IMR-90 (cell line): ENCODE data around the gene DCDC1. TPM values are rescaled to one million over a fixed set of nuclear protein-coding genes. Genes with fewer than 3 reads are reported as not detected.

Experiments used
- ATAC-seq: fragments of 200-7000 bp; cut with Tn5 transposase; 2 replicates; pipeline ENCODE4 v1.9.1; 2020; ENCODE audit warnings: low read depth, mild to moderate bottlenecking, moderate library complexity
- BruUV-seq: library from RNA; stranded (reverse); fragments of 400-500 nt; replicated peaks from 2 replicates; lab custom pipeline; 2021; lab: Mats Ljungman, UMichigan
- CTCF ChIA-PET: fragments of 300-600 bp; formaldehyde crosslinking; extraction: SDS; loops from one replicate; lab custom pipeline; 2021; ENCODE audit warnings: antibody characterized with exemption; lab: Yijun Ruan, JAX
- POLR2A ChIA-PET: fragments of 300-600 bp; sonication (Branson Sonifier 250); formaldehyde crosslinking; loops from one replicate; lab custom pipeline; 2022; ENCODE audit warnings: antibody characterized with exemption; ENCODE audit not compliant: unreplicated experiment; lab: Charles Lee
- DNase-seq: peaks from one replicate; pipeline ENCODE4 v3.0.0; 2013
- H2AFZ ChIP-seq: replicated peaks from 2 replicates; pipeline ENCODE3; 2013; ENCODE audit warnings: low read length, mild to moderate bottlenecking; ENCODE audit not compliant: poor library complexity
- H2AK5ac ChIP-seq: 2 replicates; pipeline ENCODE4 v1.6.1; 2013; ENCODE audit warnings: low read depth, low read length, inconsistent platforms
- H2AK9ac ChIP-seq: replicated peaks from 2 replicates; pipeline ENCODE3; 2013; ENCODE audit warnings: mild to moderate bottlenecking, low read depth, low read length, moderate library complexity; ENCODE audit not compliant: poor library complexity
- H2BK120ac ChIP-seq: 2 replicates; pipeline ENCODE4 v1.6.1; 2013; ENCODE audit warnings: low read depth, low read length, inconsistent platforms
- H2BK15ac ChIP-seq: 3 replicates; pipeline ENCODE4 v1.6.1; 2013; ENCODE audit warnings: low read depth, low read length, inconsistent platforms
- H2BK20ac ChIP-seq: 2 replicates; pipeline ENCODE4 v1.6.1; 2013; ENCODE audit warnings: low read depth, mild to moderate bottlenecking, inconsistent platforms, low read length, moderate library complexity
- H2BK5ac ChIP-seq: 2 replicates; pipeline ENCODE4 v1.6.1; 2013; ENCODE audit warnings: mild to moderate bottlenecking, low read depth, low read length, inconsistent platforms; ENCODE audit not compliant: poor library complexity, severe bottlenecking
- H3K14ac ChIP-seq: replicated peaks from 2 replicates; pipeline ENCODE4 v1.6.1; 2013; ENCODE audit warnings: low read depth, low read length, inconsistent platforms
- H3K18ac ChIP-seq: 2 replicates; pipeline ENCODE4 v1.6.1; 2013; ENCODE audit warnings: low read depth, low read length, control low read depth
- H3K23ac ChIP-seq: 2 replicates; pipeline ENCODE4 v1.6.1; 2013; ENCODE audit warnings: low read depth, low read length, inconsistent platforms
- H3K27ac ChIP-seq: 2 replicates; pipeline ENCODE4 v1.5.1; 2013; ENCODE audit warnings: mild to moderate bottlenecking, control low read depth, low read length; ENCODE audit not compliant: insufficient read depth
- H3K27me3 ChIP-seq: 2 replicates; pipeline ENCODE4 v1.6.1; 2013; ENCODE audit warnings: low read length; ENCODE audit not compliant: control insufficient read depth, insufficient read depth
- H3K36me3 ChIP-seq: 2 replicates; pipeline ENCODE4 v1.6.1; 2013; ENCODE audit warnings: low read length, mixed read lengths; ENCODE audit not compliant: control insufficient read depth, insufficient read depth
- H3K4ac ChIP-seq: 2 replicates; pipeline ENCODE4 v1.6.1; 2013; ENCODE audit warnings: low read depth, low read length, inconsistent platforms
- H3K4me1 ChIP-seq: 2 replicates; pipeline ENCODE4 v1.6.1; 2013; ENCODE audit warnings: low read length, mixed read lengths; ENCODE audit not compliant: control insufficient read depth, insufficient read depth
- H3K4me2 ChIP-seq: 2 replicates; pipeline ENCODE4 v1.6.1; 2013; ENCODE audit warnings: low read depth, mild to moderate bottlenecking, control low read depth, low read length, moderate library complexity
- H3K4me3 ChIP-seq: 2 replicates; pipeline ENCODE4 v1.5.1; 2013; ENCODE audit warnings: low read depth, mild to moderate bottlenecking, control low read depth, low read length, moderate library complexity; ENCODE audit not compliant: insufficient read depth
- H3K56ac ChIP-seq: 2 replicates; pipeline ENCODE4 v1.6.1; 2013; ENCODE audit warnings: low read length, inconsistent platforms; ENCODE audit not compliant: insufficient read depth; ENCODE audit errors: extremely low read depth
- H3K79me1 ChIP-seq, 2 experiments: 2 replicates each; pipeline ENCODE4 v1.6.1; 2013; ENCODE audit warnings: low read length in 2 of 2, inconsistent platforms in 1 of 2, low read depth in 1 of 2
- H3K9ac ChIP-seq: 2 replicates; pipeline ENCODE4 v1.6.1; 2013; ENCODE audit warnings: low read depth, low read length, control low read depth
- H3K9me1 ChIP-seq: 2 replicates; pipeline ENCODE4 v1.6.1; 2013; ENCODE audit warnings: low read length, inconsistent platforms; ENCODE audit not compliant: insufficient read depth
- H3K9me3 ChIP-seq: 2 replicates; pipeline ENCODE4 v1.6.1; 2013; ENCODE audit warnings: low read length; ENCODE audit not compliant: control insufficient read depth, insufficient read depth
- H4K20me1 ChIP-seq: 2 replicates; pipeline ENCODE4 v1.6.1; 2013; ENCODE audit warnings: low read length, inconsistent platforms; ENCODE audit not compliant: insufficient read depth
- H4K5ac ChIP-seq: 2 replicates; pipeline ENCODE4 v1.6.1; 2013; ENCODE audit warnings: mild to moderate bottlenecking, low read depth, low read length, control low read depth
- H4K8ac ChIP-seq, 2 experiments: 2 replicates each; pipeline ENCODE4 v1.6.1; 2013; ENCODE audit warnings: low read depth in 2 of 2, low read length in 2 of 2, control low read depth in 1 of 2, inconsistent platforms in 1 of 2
- H4K91ac ChIP-seq: 2 replicates; pipeline ENCODE4 v1.6.1; 2013; ENCODE audit warnings: low read depth, low read length, inconsistent platforms; ENCODE audit not compliant: insufficient read depth
- CEBPB ChIP-seq: IDR thresholded peaks from 2 replicates; pipeline ENCODE4 v1.6.1; 2012; ENCODE audit warnings: low read depth, low read length, improper control_type of control experiment
- CHD1 ChIP-seq: IDR thresholded peaks from 2 replicates; pipeline ENCODE4 v1.6.1; 2012; ENCODE audit warnings: low read depth, low read length, improper control_type of control experiment
- CTCF ChIP-seq: conservative IDR thresholded peaks from 2 replicates; pipeline ENCODE4 v1.5.1; 2012; ENCODE audit warnings: mild to moderate bottlenecking, low read depth, low read length, improper control_type of control experiment
- ELK1 ChIP-seq: fragments of 150-350 bp; IDR thresholded peaks from 2 replicates; pipeline ENCODE4 v1.6.1; 2016; ENCODE audit warnings: low read depth, mild to moderate bottlenecking, low read length, moderate library complexity, borderline replicate concordance
- MAFK ChIP-seq: IDR thresholded peaks from 2 replicates; pipeline ENCODE4 v1.6.1; 2012; ENCODE audit warnings: low read depth, low read length, improper control_type of control experiment
- RFX5 ChIP-seq: IDR thresholded peaks from 2 replicates; pipeline ENCODE4 v1.8.0; 2012; ENCODE audit warnings: low read depth, mild to moderate bottlenecking, low read length, moderate library complexity
- WGBS, 2 experiments: methylation state at CpG; one replicate each; pipeline versions ENCODE4 v1.1.5 to v1.1.7; 2013; ENCODE audit warnings: missing lambda C conversion rate in 2 of 2; ENCODE audit not compliant: insufficient read length in 1 of 2; ENCODE audit errors: extremely low coverage in 2 of 2; 5-methylcytosine and 5-hydroxymethylcytosine counted together
- dilution Hi-C: fragments of 300-500 bp; cut with HindIII; formaldehyde crosslinking; loops from one replicate; pipeline ENCODE4 v1.14.3; 2018; ENCODE audit warnings: low sequenced_read_pairs; ENCODE audit not compliant: unreplicated experiment
- in situ Hi-C: fragments of 300-500 bp; cut with MboI; formaldehyde crosslinking; loops from 3 replicates; pipeline ENCODE4 v1.14.3; 2019; ENCODE audit warnings: low sequenced_read_pairs, inconsistent platforms, mixed read lengths
- intact Hi-C: fragments of 100-400 bp; cut with micrococcal nuclease; formaldehyde crosslinking; loops from 2 replicates; pipeline ENCODE4 v1.10.0; 2022
- polyA plus RNA-seq, 3 experiments: library from polyadenylated mRNA; depleted of rRNA; stranded (reverse); fragments of >200 nt; gene quantifications; 2 replicates each; pipeline ENCODE4 v1.2.3, GENCODE V29; 2012; ENCODE audit warnings: low replicate concordance in 1 of 3
- total RNA-seq: library from RNA; depleted of rRNA; stranded (reverse); fragments of >200 nt; gene quantifications from 2 replicates; pipeline ENCODE4 v1.2.3, GENCODE V29; 2012

DCDC1 gene
- total and polyA plus RNA-seq, 2 of the 4 experiments (the other 2 are of a cell fraction): not detected

- Histone ChIP-seq H3K23ac (no peak overlapping the region), H3K79me1 (no peaks in the 10 kb centered on the region), H2BK20ac (no peak overlapping the region), H4K5ac (no peak overlapping the region), H3K14ac (no peak overlapping the region), H2AK5ac (no peak overlapping the region), H3K18ac (no peak overlapping the region), H2BK15ac (no peak overlapping the region), H3K56ac (no peak overlapping the region), H2AFZ (no peak overlapping the region), H3K4me3 (no peak overlapping the region), H3K4ac (no peak overlapping the region), H3K9me3 (no peaks in the 10 kb centered on the region), H4K8ac (no peak overlapping the region), H2AK9ac (no peak overlapping the region), H3K27ac (no peak overlapping the region), H2BK5ac (no peak overlapping the region), H3K27me3 (no peaks in the 10 kb centered on the region), H3K9me1 (no peaks in the 10 kb centered on the region), H2BK120ac (no peak overlapping the region), H3K9ac (no peak overlapping the region), H3K4me1 (no peaks in the 10 kb centered on the region), H4K91ac (no peak overlapping the region), H4K20me1 (no peaks in the 10 kb centered on the region), H3K4me2 (no peak overlapping the region), H3K36me3 (no peaks in the 10 kb centered on the region)
- in situ Hi-C loops (no loop called here), intact Hi-C loops (no loop called here), dilution Hi-C loops (no loop called here)
- ATAC-seq (no peak), DNase-seq (no peak)
- TF ChIP-seq ELK1 (no peak), CTCF (no peak), RFX5 (no peak), CHD1 (no peak), CEBPB (no peak), MAFK (no peak)
- no CpG with 5 or more reads among the region's 5 CpGs for WGBS, 2 experiments
- BruUV-seq: no TSS peak
- ChIA-PET CTCF (no interaction called here), POLR2A (no interaction called here)
These were observed 67.7 kb downstream of the DCDC1 start for GRCh38 chr11:31301549-31302510.
